ENCODE results near the gene ATP2B2. TPM values are rescaled to one million over a fixed set of nuclear protein-coding genes. Genes with fewer than 3 reads are reported as not detected.
"Not testable (repeated sequence)": the region's sequence is repeated elsewhere in the genome, so short reads cannot be mapped to it uniquely, and the experiment has no call there.

The ATP2B2 gene
- total RNA-seq, 1 donor from 2014 or later = 0.13 TPM

- Mint-ChIP-seq H3K9me3 (ENCODE audit: unreplicated experiment) (no peaks in the 10 kb centered on the region), H3K27me3 (ENCODE audit: unreplicated experiment) (peaks cover 50% of the 10 kb centered on the region), H3K4me1 (ENCODE audit: unreplicated experiment) (no peaks in the 10 kb centered on the region), H3K4me3 (ENCODE audit: unreplicated experiment) (no peak overlapping the region), H3K36me3 (ENCODE audit: unreplicated experiment) (no peaks in the 10 kb centered on the region), H3K27ac (ENCODE audit: unreplicated experiment) (no peak overlapping the region)
- TF ChIP-seq CTCF (IDR thresholded peaks at IDR 0.05) = no peak
- DNase-seq (ENCODE audit: extremely low spot score, unreplicated experiment) = no peak
These were observed 122.2 kb downstream of the ATP2B2 start for GRCh38 chr3:10382892-10383849.

GRCh38 chr3:10382445-10382844 is 122.9 kb downstream of the ATP2B2 start:
- not testable (repeated sequence) for H3K36me3 Mint-ChIP-seq (ENCODE audit: unreplicated experiment); H3K4me3 Mint-ChIP-seq (ENCODE audit: unreplicated experiment); H3K4me1 Mint-ChIP-seq (ENCODE audit: unreplicated experiment); DNase-seq (ENCODE audit: extremely low spot score, unreplicated experiment); H3K9me3 Mint-ChIP-seq (ENCODE audit: unreplicated experiment); H3K27ac Mint-ChIP-seq (ENCODE audit: unreplicated experiment)
- H3K27me3 Mint-ChIP-seq (ENCODE audit: unreplicated experiment) = peaks cover 46% of the 10 kb centered on the region

GRCh38 chr3:10381336-10381735 is 124.0 kb downstream of the ATP2B2 start:
- Mint-ChIP-seq H3K4me3 (ENCODE audit: unreplicated experiment) (no peak overlapping the region), H3K27ac (ENCODE audit: unreplicated experiment) (no peak overlapping the region), H3K9me3 (ENCODE audit: unreplicated experiment) (no peaks in the 10 kb centered on the region), H3K36me3 (ENCODE audit: unreplicated experiment) (no peaks in the 10 kb centered on the region), H3K4me1 (ENCODE audit: unreplicated experiment) (no peaks in the 10 kb centered on the region), H3K27me3 (ENCODE audit: unreplicated experiment) (peaks cover 38% of the 10 kb centered on the region)
- no peak for TF ChIP-seq CTCF (IDR thresholded peaks at IDR 0.05)
- no peak for DNase-seq (ENCODE audit: extremely low spot score, unreplicated experiment)

- Mint-ChIP-seq H3K27ac (ENCODE audit: unreplicated experiment) (no peak overlapping the region), H3K4me3 (ENCODE audit: unreplicated experiment) (no peak overlapping the region), H3K36me3 (ENCODE audit: unreplicated experiment) (no peaks in the 10 kb centered on the region), H3K27me3 (ENCODE audit: unreplicated experiment) (peaks cover 38% of the 10 kb centered on the region), H3K4me1 (ENCODE audit: unreplicated experiment) (no peaks in the 10 kb centered on the region), H3K9me3 (ENCODE audit: unreplicated experiment) (no peaks in the 10 kb centered on the region)
- no peak for TF ChIP-seq CTCF (IDR thresholded peaks at IDR 0.05)
- DNase-seq (ENCODE audit: extremely low spot score, unreplicated experiment) = no peak
These were observed 124.5 kb downstream of the ATP2B2 start for GRCh38 chr3:10380906-10381305.

GRCh38 chr3:10379961-10380360 is 125.4 kb downstream of the ATP2B2 start:
- Mint-ChIP-seq H3K9me3 (ENCODE audit: unreplicated experiment) (no peaks in the 10 kb centered on the region), H3K4me1 (ENCODE audit: unreplicated experiment) (no peaks in the 10 kb centered on the region), H3K27me3 (ENCODE audit: unreplicated experiment) (peaks cover 28% of the 10 kb centered on the region), H3K27ac (ENCODE audit: unreplicated experiment) (no peak overlapping the region), H3K4me3 (ENCODE audit: unreplicated experiment) (no peak overlapping the region), H3K36me3 (ENCODE audit: unreplicated experiment) (no peaks in the 10 kb centered on the region)
- TF ChIP-seq CTCF (IDR thresholded peaks at IDR 0.05) = no peak
- no peak for DNase-seq (ENCODE audit: extremely low spot score, unreplicated experiment)
